ENCODE results near the gene CHD6.

The CHD6 gene

DNA sequence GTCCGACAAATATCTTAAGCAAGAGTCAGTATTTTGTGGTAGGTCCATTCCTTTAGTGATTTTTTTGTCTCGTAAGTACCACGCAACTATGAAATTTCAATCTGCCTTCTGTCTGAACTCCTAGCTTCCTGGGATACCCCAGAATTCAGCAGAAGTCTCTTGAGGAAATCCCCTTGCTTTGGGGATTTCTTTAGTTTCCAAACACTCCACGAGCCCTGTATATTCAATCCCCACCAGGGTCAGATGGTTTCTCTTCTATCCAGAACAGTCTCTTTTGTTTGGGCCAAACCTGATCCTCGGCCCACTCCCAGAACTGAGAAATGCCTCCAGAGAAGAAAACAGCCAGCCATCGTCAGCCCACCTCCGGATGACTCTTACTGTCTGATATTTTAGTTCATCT is 113.0 kb downstream of the CHD6 start:
- no peak for DNase-seq (ENCODE audit: low spot score)

DNA sequence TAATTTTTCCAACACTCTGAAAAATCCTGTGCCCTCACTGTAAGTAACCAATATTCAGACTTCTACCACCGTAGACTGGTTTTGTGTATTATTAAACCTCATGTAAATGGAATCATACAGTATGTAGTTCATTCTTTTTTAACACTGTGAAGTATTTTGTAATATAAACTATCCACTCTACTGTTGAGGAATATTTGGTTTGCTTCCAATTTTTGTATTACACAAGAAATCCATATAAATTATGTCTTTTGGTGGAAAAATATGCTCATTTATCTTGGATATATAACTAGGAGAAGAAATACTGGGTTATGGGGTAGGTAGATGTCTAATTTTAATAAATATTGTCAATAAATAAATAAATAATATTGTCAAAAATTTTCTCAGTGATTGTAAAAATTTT is 116.8 kb downstream of the CHD6 start:
- no peak for DNase-seq (ENCODE audit: low spot score)

GRCh38 chr20:41499961-41500725 is 118.0 kb downstream of the CHD6 start:
- DNase-seq (ENCODE audit: low spot score) = no peak

GRCh38 chr20:41499064-41499463 is 119.1 kb downstream of the CHD6 start:
- DNase-seq (ENCODE audit: low spot score) = no peak

DNA sequence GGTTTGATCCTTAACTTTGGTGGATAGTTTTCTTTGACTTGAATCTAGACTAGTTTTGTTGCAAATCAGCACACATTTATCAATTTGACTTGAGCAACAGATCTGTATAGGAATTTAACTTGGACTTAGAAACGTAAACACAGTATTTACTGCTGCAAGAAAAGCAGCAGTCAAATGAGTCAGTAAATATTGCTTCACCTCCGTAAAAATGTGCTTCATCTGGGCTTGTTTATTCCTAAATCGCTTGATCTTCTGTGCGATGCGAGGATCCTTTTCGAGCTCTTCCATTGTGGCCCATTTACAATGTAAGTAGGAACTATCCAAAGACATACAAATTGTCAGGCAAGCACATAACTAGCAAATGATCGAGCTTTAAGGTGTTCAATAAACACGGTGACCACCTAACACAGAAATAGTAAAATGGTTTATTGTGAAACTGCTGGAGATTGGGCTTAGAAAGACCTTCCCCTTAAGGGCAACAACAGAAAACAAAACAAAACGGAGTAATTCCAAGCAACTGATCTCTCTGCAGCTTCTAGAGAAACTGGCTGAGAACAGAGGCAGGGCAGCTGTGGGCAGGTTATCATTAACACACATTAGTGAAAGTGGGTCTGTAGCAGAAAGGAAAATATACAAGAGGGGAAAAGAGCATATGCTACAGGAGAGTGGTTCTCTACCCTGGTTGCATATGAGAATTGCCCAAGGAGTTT is 120.8 kb downstream of the CHD6 start:
- DNase-seq (ENCODE audit: low spot score) = no peak

- DNase-seq (ENCODE audit: low spot score) = no peak
These were observed 123.7 kb downstream of the CHD6 start for GRCh38 chr20:41494451-41494850.

DNA sequence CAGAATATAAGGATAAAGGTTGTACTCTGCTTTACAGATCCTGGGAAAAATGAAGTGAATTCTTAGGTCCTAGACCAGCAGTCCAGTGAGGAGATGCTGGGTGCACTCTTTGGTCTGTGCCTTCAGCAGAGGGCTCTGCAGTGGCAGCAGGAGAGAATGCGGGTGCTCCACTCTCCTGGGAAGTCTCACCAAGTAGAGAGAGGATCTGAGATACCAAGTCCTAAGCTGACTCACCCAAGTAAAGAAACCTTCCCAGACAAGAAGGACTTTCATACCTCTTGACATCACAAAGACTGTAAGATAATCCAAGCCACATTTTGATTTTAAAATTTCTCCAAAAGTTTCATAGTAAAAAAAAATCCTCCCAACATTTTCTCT is 134.6 kb downstream of the CHD6 start:
- DNase-seq (ENCODE audit: low spot score) = no peak

DNA sequence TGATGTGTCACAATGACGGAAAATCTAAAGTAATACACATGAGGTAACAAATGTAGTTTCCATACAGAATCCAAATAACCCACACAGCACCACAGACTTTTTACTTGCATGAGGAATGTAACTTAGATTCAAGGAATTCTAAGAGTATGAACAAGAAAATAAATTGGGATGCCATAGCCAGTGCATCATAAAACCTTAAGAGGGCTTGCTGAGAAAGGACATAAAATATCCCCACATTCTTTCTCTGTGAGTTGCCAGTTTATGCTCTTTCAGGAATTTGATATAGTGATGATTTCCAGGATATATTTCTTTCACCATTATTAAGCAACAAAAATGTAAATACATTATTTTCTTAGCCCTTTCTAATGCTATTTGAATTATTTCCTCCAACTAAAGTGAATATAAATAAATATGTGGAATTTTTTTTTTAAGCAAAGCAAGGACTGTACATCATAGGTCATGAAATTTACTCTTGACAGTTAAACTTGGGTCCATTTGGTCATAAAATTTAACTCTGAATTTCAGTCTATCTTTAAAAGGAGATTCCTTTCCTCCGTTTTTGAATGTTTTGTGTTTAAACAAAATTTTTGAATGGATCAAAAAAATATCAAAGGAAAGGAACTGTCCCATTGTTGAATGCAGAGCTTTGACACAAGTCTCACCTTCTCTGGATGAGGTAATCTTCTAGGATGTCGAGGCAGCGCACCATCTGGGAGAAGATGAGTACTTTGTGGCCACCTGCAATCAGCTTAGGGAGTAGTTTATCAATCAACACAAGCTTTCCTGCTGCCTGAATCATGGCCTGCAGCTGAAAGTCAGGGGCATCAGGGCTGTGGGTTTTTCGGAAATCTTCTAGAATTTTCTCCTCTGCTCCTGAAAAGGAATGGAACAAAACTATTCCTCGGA is 135.3 kb downstream of the CHD6 start:
- no peak for DNase-seq (ENCODE audit: low spot score)

DNA sequence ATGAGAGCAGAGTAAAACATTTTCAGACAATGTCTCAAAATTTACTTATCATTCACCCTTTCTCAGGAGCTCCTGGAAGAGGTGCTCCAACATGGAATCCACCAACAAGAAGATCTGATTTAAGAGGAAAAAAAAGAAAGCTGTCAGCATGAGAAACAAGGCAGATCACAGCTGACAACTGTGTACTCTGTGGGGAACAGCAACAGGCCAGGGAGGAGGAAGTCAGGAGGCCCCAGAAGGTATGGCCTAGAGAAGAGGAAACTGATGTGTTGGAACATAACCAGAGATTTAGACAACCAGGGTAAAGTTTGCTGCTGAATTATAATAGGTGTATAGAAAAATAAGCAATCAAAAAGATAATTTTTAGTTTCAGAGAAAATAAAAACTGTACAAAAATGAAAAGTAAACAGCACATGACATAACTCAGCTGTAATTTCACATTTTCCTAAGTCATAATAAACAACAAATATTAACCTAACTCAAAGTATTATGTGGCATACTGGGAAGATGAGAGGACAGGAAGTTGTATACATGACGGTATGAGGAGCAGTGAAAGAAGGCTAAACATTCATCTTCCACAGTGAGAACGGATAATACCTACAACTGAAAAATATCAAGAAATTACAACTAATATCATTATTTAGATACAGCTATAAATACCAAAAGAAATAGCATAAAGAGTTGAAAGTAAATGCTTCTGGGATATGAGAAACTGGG is 138.0 kb downstream of the CHD6 start:
- no peak for DNase-seq (ENCODE audit: low spot score)

DNA sequence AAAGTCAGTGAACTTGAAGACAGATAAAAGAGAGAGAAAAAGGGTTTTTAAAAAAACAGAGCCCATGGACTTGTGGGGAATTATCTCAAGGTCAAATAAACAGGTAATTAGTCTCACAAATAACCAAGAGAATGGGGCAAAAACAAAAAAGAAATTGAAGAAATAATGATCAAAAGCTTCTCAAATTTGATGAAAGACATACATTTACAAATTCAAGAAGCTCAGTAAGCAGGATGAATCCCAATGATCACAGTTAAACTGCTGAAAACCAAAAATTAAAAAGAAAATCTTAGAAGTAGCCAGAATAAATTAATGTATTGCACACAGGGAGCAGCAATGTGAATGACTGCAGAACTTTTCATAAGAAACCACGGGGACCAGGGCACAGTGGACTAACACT is 139.1 kb downstream of the CHD6 start:
- DNase-seq (ENCODE audit: low spot score) = no peak

DNA sequence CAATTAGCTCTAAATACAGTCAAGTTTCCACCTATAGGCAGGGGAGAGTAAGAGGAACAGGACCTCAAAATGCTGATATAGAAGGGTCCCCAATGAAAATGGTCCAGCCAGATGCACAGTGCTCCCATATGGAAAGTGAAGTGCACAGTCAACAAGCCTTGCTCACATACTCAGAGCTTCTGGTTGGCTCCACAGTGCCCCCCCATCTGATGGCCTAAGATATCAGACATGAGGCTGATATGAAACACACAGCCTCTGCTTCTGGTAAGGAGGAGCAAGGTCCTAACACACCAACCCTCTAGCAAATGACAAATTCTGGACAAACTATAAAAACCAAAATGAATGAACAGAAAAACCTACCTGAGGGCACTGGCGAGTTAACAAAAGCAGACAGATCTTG is 140.2 kb downstream of the CHD6 start:
- no peak for DNase-seq (ENCODE audit: low spot score)

DNA sequence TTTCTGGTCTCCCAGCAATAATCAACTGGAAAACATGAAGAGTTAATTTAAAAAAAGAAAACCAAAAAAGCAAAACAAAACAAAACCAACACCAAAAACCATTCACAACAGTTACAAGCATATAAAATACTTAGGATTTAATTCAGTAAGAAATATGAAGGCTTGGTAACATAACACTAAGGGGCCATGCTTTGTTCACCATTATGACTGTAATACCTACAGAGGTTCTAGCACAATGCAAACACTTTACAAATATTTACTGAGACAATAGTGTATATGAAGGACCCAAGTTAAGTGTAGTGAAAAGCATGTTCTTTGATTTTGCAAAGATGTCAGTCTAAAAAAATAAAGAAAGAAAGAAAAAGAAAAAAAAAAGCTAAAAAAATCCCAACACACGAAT is 141.7 kb downstream of the CHD6 start:
- DNase-seq (ENCODE audit: low spot score) = no peak

DNA sequence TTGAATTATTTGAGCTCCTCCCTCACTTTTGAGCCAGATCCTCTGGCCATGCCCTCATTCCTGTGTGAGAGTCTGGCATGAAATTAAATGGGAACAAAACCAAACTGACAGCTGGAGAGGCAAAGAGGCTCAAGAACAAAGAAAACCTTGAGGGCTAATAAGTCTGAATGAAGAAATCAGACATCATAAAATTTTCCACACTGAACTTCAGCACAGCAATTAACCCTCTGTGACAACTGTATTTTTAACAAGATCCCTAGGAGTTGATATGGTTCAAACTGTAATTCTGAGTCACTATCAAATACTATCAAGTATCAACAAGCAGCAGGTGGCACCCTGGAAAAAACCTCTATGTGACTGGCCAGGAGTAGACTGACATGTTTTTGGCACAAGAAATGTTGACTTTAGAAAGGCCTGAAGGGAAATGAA is 142.2 kb downstream of the CHD6 start:
- DNase-seq (ENCODE audit: low spot score) = no peak

DNA sequence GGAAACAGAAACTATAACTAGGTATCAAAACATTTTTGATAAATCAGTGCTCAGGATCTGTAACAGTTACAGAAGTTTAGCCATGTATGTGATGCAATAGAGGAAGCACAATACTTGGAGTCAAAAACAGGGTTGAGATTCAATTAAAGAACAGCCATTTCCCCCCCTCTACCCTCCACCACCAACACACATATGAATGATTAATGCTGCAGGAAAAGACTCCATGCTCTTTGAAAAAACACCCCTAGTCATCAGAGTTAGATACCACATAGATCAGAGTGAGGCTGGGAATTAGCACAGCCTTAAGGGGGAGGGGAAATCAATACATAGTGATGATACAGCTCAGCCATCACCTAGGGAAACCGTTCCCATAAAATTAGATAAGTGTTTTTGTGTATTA is 142.7 kb downstream of the CHD6 start:
- DNase-seq (ENCODE audit: low spot score) = no peak

GRCh38 chr20:41470362-41471095 is 147.6 kb downstream of the CHD6 start:
- no peak for DNase-seq (ENCODE audit: low spot score)

GRCh38 chr20:41469868-41470267 is 148.3 kb downstream of the CHD6 start:
- DNase-seq (ENCODE audit: low spot score) = no peak

DNA sequence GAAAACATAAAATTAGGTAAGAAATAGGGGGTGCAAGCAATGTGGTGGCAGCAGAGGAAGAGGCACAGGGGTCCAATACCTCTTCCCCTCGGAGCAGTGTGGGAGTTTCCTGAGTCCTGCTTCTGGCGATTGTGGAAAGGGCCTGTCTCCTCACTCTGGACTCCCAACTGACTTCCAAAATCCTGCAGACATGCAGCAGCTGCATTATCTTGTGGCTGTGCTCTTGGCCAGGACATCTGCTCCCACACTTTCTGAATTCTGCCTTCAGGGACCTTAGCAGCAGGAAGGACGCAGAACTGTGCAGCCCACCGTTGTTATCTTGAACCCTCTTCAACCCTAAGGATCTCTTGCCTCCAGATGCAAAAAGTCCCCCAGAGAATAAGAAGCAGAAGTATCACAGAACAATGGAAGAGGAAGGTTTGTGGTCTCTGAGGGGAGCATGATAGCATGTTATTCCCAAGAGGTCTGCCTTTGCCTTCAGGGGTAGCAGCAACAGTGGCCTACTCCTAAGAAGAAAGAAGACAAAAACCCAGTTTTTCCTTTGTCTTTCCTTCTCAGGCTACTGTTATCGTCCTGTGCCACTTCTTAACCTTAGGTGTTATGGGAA is 149.1 kb downstream of the CHD6 start:
- no peak for DNase-seq (ENCODE audit: low spot score)

DNA sequence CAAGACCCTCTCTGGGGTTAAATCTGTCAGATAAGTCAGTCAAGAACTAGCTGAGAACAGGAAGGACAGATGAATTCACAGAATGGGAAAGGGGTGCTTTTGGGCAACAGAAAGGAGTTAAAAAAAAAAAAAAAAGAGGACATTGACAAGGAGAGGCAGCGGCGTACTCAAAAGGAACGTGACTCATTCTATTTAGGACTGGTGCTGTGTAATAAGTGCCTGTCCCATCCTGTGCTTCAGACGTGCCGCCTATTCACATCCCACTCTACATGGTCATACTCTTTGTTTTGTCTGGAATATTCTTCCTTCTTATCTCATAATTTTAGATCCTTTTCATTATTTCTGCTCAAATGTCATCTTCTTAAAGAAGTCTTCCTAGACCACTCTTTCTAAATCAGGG is 150.5 kb downstream of the CHD6 start:
- no peak for DNase-seq (ENCODE audit: low spot score)

- DNase-seq (ENCODE audit: low spot score) = no peak
These were observed 151.0 kb downstream of the CHD6 start for GRCh38 chr20:41467220-41467619.

DNA sequence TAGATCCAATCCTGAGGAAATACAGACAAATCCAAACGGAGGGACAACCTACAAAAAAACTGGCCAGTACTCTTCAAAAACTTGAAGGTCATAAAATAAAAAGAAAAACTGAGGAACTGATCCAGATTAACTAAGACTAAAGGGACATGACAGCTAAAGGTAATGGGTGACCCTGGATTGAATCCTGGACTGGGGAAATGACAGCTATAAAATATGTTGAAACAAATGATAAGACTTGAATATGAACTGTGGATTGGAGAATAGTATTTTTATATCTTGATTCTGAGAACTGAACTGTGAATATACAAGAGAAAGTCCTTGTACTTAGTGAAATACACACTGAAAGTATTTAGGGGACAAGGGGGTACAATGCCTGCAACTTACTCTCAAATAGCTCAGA is 154.6 kb downstream of the CHD6 start:
- no peak for DNase-seq (ENCODE audit: low spot score)

All from iPS-NIHi11 (cell line).